Measurements from ENCODE around the gene MKRN2OS.
"Not testable (repeated sequence)": the region's sequence is repeated elsewhere in the genome, so short reads cannot be mapped to it uniquely, and the experiment has no call there.

The MKRN2OS gene

GRCh38 chr3:12560505-12561190, 15.3 kb upstream of the MKRN2OS start:
- DNase-seq = peak; percentile 43

- no peak for DNase-seq
These were observed 14.2 kb upstream of the MKRN2OS start for GRCh38 chr3:12559520-12559919.

- no peak for DNase-seq
These were observed 13.4 kb upstream of the MKRN2OS start for GRCh38 chr3:12558706-12559105.

DNA sequence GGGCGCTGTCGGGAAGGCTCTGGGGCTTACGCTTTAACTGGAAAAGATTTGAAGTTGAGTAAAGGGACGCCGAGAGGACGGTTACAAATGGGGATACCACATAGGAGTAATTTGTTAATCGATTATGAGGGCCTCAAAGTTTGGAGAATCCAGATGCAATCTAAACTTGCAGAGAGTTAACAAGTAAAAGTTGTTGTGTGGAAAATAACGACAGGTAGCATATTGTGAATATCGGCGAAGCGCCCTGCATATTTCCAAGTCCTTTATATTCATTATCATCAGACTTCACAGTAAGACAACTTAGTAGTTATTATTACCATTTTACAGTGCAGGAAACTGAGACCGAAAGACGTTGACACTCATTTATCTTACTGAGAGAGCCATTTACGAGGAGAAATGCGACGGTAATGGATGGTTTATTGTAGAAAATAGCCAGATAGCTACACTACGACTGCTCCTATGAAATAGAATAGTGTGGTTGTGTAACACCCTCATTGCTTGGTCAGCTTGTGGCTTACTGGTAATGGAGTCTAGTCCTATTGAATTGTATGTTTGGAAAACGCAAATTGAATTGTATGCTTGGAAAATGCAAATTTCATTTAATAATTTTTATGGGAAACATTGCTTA, 12.3 kb upstream of the MKRN2OS start:
- DNase-seq = no peak

- DNase-seq = peak; percentile 85
These were observed 11.6 kb upstream of the MKRN2OS start, which contains the start of gene MKRN2 for GRCh38 chr3:12556690-12557472. Gene MKRN2, plus strand, starts transcription at chr3:12557087. Its CDS starts 64 bp downstream, at chr3:12557151.

DNA sequence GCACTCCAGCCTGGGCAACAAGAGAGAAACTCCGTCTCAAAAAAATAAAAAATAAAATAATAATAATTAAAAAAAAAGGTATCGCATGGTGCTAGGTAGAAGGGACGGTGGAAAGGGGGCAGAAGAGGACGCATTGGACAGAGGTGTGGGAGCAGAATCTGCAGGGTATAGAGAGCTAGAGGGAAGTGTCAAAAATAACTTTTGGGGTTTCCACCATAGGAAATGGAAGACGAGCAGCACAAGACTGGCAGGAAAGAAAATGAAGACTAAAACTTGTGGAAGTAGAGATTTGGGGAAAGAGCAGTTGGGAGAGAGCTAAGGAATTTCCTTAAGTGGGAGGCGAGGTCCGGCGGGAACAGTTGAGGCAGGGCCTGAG, 11.0 kb upstream of the MKRN2OS start:
- DNase-seq = no peak

GRCh38 chr3:12553921-12554391, 8.7 kb upstream of the MKRN2OS start:
- DNase-seq = no peak

- DNase-seq = no peak
These were observed 4.9 kb upstream of the MKRN2OS start for GRCh38 chr3:12549971-12550760.

DNA sequence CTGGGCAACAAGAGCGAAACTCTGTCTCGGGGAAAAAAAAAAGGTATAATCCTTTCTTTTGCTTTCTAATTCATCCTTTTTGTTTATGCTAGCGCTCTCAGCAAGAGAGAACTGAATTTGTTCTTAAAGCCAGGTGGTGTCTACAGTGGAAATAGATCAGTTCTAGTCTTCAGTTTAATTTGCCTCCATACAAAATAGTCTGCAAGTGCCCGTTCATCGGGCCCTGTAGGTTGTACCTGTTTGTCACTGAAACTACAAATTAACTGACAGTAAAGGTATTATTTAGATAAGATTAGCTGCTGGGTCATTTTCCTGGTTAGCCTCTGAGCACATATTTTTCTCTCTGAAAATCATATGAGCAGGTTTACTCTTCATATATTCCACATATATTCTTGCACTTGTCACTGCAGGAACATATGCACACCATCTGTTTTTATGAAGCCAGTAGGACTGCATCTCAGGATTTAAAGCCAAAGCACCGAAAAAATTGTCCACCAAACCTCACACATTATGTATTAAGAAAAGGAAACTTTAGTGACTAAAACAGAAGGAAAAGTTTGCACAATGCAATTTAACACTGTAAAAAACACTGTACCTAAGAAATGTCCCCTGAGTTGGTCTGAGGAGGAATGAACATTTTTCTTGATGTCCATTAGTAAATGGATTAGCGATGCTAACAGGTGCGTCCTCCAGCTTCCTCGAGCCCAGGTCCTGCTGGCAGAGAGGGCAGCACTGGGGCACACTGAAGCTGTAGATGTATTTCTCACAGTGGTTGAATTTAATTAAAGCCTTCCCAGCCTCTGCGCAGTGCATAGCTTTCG, 437 bp downstream of the MKRN2OS start:
- no peak for DNase-seq

- not testable (repeated sequence) for DNase-seq
These were observed 1.8 kb downstream of the MKRN2OS start for GRCh38 chr3:12543497-12543896.

- no peak for DNase-seq
These were observed 3.7 kb downstream of the MKRN2OS start for GRCh38 chr3:12541625-12542024.

GRCh38 chr3:12536423-12536822, 8.9 kb downstream of the MKRN2OS start:
- no peak for DNase-seq

DNA sequence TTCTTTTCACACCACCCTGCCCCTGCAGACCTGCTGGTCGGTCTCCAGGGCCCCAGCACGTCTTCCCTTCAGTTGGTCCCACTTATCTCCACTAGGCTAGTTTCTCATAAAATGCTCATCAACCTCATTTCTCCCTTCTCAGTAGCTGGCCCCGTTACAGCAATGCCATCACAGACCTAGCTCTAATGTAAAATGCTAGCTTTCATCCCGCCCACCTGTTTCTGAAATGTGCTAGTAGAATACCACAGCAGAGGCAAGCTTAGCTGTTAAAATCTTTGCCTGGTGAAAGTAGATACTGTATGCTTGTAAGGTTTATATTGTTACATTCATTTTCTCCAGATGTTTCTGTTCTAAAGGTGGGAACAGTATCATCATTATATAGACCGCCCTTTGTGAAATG, 13.1 kb downstream of the MKRN2OS start:
- no peak for DNase-seq

GRCh38 chr3:12527757-12528143, 17.5 kb downstream of the MKRN2OS start:
- no peak for DNase-seq

DNA sequence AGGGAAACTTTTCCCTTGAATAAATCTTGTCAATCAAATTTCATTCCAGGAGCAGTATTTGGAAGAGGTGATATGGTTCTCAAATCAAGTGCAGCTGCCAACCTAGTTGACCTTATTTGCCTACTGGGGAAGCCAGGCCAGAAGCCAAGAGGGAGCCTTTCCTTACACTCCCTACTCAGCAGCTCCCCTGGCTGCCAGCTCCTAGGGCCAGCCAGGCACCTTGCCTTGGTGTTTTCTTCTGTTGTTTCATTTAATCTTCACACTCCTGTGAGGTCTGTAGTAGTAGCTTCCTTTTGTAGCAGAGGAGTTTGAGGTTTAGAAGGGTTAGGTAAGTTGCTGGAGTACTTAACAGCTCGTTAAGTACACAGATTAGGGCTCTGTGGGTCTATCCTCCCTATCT, 22.6 kb downstream of the MKRN2OS start:
- no peak for DNase-seq

DNA sequence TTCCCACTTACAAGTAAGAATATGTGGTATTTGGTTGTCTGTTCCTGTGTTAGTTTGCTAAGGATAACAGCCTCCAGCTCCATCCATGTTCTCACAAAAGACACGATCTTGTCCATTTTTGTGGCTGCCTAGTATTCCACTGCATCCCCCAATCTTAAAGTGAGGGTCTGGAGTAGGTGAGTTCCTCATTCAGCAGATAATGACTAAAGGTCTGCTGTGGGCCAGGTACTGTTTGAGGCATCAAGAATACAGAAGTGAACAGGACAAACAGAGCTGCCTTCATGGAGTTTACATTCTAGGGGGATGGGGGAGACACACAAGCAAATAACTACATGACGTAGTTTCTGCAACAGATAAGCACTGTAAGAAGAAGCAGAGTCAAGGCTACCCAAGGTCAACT, 24.3 kb downstream of the MKRN2OS start:
- no peak for DNase-seq

- DNase-seq = no peak
These were observed 26.9 kb downstream of the MKRN2OS start for GRCh38 chr3:12518261-12519028.

DNA sequence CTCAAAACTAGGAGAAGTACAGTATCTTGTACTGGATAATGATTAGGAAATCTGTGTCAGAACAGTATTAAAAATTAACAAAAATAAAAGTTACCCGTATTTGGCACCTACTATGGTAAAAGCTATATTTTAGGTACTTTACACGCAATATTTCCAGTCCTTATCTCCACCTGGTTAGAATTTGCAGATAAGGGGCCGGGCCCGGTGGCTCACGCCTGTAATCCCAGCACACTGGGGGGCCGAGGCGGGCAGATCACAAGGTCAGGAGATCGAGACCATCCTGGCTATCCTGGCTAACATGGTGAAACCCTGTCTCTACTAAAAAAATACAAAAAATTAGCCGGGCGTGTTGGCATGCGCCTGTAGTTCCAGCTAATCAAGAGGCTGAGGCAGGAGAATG, 28.4 kb downstream of the MKRN2OS start:
- no peak for DNase-seq

GRCh38 chr3:12515631-12516030, 29.7 kb downstream of the MKRN2OS start:
- DNase-seq = no peak

GRCh38 chr3:12513694-12514446, 31.4 kb downstream of the MKRN2OS start:
- no peak for DNase-seq
